GM21360 (cell line): Measurements from ENCODE around the gene TNFRSF18.

Source experiments
- ATAC-seq: cut with Tn5 transposase; IDR thresholded peaks from one replicate; pipeline ENCODE4 v1.9.1; 2021; ENCODE audit warnings: mild to moderate bottlenecking, moderate library complexity; ENCODE audit not compliant: unreplicated experiment

Gene TNFRSF18

GRCh38 chr1:1213345-1214265, 7.2 kb upstream of the TNFRSF18 start, which contains the start of gene TNFRSF4:
Gene TNFRSF4 (minus strand): TSS chr1:1214153. CDS start chr1:1214127, 26 bp downstream.
- no peak for ATAC-seq

DNA sequence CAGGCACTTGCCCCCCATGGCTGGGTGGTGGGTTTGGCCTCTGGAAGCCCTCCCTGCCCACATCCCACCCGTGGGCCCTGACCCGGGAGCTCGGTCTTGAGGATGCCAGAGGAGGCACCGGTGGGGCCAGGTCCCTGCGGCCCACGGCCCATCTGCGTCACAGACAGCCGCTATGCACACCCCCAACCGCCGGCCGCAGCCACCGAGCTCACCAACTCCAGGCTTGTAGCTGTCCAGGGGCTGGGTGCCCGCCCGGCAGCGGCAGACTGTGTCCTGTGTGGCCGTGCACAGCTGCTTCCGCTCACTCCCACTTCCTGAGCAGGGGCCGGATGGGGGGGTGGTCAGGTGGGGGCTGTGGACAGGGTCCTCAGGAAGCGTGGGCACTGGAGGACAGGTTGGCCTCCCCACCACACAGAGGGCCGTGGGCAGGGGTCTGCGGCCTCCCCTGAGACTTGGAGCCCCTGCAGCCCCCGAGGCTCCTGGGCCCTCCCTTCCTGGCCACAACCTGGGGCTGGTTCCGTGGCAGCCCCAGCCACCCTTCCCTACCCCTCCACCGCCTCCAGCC, 6.5 kb upstream of the TNFRSF18 start:
- ATAC-seq: no peak

- no peak for ATAC-seq
These were observed 5.4 kb upstream of the TNFRSF18 start for GRCh38 chr1:1211541-1212441.

- ATAC-seq: no peak
These were observed 4.5 kb upstream of the TNFRSF18 start for GRCh38 chr1:1210726-1211540.

GRCh38 chr1:1208713-1209433, 2.5 kb upstream of the TNFRSF18 start:
- no peak for ATAC-seq

- no peak for ATAC-seq
These were observed 1.1 kb upstream of the TNFRSF18 start for GRCh38 chr1:1207571-1207892.

GRCh38 chr1:1206966-1207531, 657 bp upstream of the TNFRSF18 start:
- ATAC-seq: no peak

DNA sequence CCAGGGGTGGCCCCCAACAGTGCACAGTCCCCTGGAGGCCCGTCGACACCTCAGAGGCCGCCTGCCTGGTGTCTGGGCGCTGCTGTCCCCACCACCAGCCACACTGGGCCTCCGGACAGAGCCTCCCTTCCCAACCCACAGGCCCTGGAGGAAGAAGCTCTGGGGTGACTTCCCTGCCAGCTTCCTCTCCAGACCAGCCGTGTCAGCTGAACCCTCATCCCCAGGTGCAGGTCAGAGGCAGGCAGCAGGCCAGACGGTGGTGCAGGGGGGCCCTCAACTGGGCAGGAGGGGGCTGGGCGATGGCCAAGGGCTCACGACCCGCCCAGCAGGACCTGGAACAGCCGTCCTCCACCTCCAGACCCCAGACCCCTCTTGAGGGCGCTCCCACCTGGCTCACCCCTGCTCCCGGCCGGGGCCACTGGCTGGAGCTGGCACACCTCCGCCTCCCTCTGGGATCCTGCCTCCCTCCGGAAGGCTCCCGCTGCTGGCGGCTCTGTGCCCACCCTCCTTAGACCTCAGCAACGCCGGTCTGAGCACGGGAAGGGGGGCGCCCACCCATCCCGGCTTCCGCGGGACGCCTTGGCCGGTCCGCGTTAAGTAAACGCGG, 520 bp downstream of the TNFRSF18 start:
- ATAC-seq: no peak

- ATAC-seq: no peak
These were observed 1.2 kb downstream of the TNFRSF18 start for GRCh38 chr1:1204998-1205768.

DNA sequence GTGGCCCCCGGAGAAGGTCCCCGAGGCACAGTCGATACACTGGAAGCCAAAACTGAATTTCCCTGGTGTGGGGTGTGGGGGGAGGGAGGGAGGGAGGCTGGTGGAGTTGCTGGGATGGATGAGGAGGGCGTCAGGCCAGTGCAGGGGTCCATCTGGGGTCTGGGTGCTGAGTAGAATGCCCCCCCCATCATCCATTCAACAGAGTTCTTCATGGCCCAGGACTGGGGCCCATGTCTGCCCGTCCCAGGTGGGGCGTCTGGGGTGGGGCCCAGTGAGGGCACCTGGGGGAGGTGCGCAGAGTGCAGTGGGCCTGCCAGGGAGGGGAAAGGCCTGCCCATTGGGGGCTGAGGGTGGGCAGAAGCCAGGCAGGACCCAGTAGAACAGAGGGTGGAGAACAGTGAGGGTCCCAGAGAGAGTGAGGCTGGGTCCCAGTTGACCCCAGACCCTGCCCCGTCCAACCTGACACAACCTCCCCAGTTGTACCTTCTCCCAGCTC, 1.9 kb downstream of the TNFRSF18 start:
- ATAC-seq: no peak

DNA sequence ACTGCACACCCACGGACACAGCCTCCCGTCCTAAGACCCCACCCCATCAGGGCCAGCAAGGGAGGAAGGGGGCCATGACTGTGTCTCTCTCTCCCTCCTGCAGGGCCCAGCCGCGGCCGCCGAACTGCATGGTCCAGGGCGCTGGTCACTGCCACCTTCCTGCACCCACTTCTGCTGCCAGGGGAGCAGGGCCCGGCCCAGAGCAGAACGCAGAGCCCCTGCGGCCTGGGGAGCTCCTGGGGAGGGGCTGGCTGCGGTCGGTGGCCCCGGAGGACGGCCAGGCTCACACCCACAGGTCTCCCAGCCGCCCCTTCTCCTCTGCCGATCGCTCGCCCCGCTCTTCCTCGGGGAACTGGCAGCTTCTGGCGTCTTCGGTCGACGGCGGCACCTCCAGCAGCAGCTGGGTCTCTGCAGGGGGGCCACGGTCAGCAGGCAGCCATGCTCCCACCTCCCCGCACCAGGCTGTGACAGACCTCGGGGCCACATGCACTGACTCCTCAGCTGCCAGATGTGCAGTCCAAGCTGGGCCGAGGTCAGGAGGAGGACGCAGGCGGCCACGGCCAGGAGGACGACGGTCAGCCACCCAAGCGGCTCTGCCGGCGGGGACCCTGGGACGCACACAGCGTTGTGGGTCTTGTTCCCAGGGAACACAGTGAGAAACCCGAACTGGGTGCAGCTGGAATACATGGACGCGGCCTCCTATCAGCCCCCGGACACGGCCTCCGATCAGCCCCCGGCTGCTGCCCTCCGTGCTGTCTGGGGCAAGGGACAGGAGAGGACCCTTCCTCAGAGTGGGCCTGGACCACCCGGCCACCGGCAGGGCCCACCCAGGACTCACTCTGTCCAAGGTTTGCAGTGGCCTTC, 2.6 kb downstream of the TNFRSF18 start:
- ATAC-seq: no peak

DNA sequence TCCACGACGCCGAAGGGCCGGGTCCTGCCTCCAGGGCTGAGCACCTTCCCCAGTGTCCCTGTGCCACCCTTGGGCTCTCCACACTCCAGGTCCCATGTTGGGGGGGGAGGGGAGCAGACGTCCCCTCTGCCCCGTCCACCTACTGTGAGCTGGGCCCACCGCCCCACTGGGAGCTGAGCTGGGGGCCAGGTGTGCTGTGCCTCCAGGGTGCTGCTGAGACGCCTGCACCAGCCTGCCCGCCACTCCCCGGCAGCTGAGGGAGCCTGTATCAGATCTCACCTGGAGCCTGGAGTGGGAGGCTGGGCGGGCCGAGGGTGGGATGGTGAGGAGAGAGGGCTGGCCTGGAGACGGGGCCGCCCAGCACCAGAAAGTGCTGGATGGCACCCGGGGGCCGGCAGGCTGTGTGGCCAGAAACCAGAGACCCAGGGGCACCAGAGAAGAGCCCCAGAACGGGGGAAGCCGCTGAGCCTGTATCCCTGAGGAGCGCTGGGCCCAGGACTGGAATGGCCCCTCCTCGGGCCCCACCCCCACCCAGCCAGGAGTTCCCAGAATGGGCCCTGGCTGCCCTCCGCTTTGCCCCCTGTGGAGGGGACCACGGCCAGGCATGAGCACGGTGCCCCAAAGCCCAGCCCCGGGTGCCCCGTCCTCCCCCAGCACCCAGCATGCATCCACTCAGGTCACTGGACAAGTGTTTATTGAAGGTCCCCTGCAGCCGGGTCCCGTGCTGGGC, 3.4 kb downstream of the TNFRSF18 start:
- ATAC-seq: no peak

GRCh38 chr1:1200876-1201810, 5.2 kb downstream of the TNFRSF18 start:
- ATAC-seq: peak; percentile 54

DNA sequence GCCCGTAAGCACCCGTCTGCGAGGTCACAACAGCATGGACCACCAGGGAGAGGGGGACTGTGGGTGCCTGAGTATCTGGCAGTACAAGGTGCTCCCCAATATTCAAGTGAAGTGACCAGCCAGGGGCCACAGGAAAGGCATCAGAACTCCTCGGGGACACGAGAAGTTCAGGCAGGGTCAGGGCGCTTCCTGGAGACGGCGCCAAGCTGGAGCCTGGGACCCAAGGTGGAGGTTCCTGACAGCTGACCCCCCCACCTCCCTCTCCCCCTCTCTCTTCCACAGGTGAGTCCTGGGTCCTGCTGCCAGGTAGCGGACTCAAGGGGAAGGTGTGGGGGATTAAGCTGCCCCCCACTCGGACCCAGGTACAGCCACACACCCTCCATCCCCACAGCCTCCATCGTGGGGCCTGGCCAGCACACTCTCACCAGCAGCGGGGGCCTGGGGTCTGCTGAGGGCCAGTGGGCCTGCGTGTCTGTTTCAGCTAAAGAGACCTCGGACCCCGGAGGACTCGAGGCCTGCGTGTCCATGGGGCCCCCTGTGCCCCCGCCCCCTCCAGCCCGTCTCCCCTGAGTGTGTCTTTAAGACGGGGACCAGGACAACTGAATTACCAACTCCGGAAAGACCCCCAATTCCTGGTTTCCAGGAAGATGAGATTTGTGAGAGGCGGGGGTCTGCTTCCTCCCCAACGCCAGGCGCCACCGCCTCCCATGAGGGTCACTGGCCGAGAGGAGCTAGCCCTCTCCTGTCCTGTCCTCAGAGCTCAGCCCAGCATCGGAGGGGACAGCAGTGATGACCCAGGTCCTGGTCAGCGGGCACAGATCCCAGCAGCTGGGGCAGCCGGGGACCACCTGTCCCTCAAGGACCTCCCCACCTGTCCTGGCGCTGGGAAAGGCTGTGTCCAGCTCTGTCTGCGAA, 6.2 kb downstream of the TNFRSF18 start:
- ATAC-seq: no peak
